GM12865 (cell line): ENCODE data around the gene CLEC2A.
A peak's percentile ranks its signal among the peaks of the same experiment; 100 is the strongest.

Experiments used
- DNase-seq: peaks from one replicate; pipeline ENCODE4 v3.0.0; 2010; ENCODE audit warnings: low read depth
- H3K4me3 ChIP-seq: 2 replicates; pipeline ENCODE4 v1.5.1; 2011; ENCODE audit warnings: mild to moderate bottlenecking, low read depth, low read length, control low read depth
- TF ChIP-seq, protein P1 (sequence below): IDR thresholded peaks from 2 replicates; pipeline ENCODE4 v1.5.1; 2011; ENCODE audit warnings: low read length, control low read depth, low read depth, inconsistent platforms; ENCODE audit not compliant: insufficient read depth; ENCODE audit errors: missing control alignments

Gene CLEC2A

DNA sequence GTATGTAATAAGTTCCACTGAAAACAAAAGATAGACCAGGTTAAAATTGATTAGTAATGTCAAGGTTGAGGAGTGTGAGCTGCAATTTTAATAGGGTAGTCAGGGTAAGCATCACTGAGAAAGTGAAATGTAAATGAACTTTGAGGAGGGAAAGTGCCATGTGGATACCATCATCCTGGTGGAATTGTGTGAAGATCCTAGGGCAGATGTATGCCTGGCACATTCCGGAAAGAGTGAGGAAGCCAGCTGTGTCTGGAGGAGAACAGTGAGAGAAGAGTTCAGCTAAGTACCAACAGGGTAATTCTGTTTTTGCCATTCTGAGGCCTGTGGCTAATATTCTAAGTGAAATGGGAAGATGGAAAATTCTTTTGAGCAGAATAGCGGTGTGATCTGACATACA, 2.9 kb upstream of the CLEC2A start:
- TF ChIP-seq, protein P1, sequence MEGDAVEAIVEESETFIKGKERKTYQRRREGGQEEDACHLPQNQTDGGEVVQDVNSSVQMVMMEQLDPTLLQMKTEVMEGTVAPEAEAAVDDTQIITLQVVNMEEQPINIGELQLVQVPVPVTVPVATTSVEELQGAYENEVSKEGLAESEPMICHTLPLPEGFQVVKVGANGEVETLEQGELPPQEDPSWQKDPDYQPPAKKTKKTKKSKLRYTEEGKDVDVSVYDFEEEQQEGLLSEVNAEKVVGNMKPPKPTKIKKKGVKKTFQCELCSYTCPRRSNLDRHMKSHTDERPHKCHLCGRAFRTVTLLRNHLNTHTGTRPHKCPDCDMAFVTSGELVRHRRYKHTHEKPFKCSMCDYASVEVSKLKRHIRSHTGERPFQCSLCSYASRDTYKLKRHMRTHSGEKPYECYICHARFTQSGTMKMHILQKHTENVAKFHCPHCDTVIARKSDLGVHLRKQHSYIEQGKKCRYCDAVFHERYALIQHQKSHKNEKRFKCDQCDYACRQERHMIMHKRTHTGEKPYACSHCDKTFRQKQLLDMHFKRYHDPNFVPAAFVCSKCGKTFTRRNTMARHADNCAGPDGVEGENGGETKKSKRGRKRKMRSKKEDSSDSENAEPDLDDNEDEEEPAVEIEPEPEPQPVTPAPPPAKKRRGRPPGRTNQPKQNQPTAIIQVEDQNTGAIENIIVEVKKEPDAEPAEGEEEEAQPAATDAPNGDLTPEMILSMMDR = no peak
- no peak for DNase-seq
- no peak overlapping the region for H3K4me3 ChIP-seq

DNA sequence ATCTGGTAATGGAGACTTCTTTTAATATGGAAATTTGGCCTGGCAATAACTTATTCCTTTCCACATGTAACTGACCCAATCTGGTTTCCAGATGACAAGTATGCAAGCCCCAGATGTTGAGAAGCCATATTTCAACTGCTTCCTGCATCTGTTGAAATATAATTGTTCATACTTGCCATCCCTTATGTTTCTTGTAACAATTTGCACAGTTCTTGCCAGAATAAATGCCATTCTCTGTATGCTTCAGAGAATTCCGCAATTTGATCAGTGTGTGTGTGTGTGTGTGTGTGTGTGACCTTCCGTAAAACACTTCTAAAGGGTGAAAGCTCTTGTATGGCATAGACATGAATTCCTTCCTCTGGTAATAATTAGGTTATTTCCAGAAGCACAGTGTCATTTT, 1.8 kb upstream of the CLEC2A start:
- TF ChIP-seq, protein P1 = no peak
- no peak overlapping the region for H3K4me3 ChIP-seq
- no peak for DNase-seq

DNA sequence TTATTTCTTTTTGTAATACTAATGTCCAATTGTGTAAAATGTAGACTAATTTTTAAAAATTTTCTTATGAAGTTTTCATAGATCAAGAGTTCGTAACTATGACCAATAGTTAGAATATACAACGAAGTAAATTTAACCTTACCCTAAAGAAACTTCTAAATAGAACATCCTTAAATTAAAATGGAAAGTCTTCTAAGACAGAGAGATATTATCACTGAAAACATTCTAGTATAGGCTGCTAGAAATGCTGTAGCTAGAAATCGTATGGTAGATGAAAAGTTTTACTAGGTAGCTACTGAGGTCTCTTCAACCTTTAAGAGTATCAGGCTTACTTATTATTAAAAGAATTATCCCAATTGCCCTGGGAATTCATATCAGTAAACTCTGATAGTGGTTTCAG, 925 bp downstream of the CLEC2A start:
- DNase-seq = no peak
- TF ChIP-seq, protein P1 = no peak
- no peak overlapping the region for H3K4me3 ChIP-seq

DNA sequence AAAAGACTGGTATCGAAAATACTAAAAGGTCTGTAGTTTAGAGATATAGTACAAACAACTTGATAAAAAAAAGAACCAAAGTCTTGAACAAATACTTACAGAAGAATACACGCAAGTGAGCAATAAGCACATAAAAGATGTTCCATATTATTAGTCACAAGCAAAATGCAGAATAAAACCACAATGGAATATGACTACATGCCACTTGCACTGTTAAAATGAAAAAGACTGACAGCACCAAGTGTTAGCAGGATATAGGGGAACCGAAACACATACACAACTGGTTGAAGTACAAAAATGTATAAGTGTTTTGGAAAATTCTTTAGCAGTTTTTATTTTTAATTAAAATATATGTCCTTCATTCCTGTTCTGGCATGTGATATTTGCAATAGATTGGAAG, 3.6 kb downstream of the CLEC2A start:
- no peak overlapping the region for H3K4me3 ChIP-seq
- TF ChIP-seq, protein P1 = no peak

DNA sequence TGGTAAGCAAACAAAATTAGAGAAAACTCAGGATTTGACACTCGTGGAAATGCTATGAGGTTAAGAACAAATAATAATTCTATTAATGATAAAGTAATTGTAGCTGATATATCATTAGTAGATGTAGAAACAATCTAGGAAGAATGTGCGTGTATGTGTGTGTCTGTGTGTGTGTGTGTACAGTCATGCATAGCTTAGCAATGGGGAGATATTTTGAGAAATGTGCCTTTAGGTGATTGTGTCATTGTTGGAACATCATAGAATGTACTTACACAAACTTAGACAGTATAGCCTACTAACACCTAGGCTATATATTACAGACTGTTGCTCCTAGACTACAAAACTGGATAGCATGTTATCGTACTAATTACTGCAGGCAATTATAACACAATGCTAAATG, 5.3 kb downstream of the CLEC2A start:
- TF ChIP-seq, protein P1 = no peak
- H3K4me3 ChIP-seq = no peak overlapping the region
- DNase-seq = no peak

More for the DNA sequence above, 3.6 kb downstream of the CLEC2A start:
- no peak for DNase-seq

DNA sequence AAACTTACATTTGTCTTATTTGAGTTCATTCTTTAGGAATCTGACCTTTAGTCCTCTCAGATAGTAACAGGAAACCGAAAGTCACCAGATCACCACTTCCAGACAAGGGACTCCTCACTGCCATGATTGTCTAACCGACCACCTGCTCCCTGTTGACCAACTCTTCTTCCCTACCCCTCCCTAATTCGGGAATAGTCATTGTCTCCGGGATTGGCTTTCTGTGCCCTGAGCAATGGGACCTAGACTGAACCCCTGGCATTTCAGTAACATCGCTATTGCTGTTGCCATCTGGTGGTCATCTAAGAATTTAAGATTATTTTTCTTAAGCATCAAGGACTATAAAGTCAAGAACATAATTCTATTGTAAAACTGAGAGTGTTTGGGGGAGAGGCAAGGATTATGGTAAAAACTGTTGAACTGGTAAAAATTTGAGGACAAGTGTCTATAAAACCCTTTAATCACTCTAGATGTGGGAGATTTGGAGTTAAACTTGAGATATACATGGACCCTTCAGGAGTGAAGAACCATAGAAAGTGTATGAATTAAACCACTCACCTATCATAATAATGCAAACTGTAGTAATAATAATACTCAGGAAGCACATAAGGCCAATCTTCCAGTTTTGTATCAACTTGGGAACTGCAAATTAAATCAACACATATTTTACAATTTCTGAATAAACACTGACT, 6.3 kb downstream of the CLEC2A start:
- no peak overlapping the region for H3K4me3 ChIP-seq
- TF ChIP-seq, protein P1 = peak; percentile 31
- DNase-seq = peak; percentile 42

DNA sequence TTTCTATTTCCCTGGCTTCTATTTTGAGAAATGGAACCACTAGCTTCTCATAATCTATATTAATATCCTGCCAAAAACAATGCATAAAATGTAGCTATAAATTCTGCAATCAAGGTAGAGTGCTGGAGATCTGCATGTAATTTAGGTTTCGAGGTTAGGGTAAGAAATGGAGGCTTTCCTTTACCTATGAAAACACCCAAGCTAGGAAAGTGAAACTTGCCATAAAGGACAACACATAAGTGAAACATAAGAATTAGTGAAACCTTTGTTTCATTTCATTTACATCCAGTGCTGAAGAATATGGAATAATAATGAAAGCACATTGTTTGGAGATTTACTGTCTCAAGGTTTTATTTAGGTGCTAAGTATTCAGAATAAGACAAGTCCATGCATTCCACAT, 9.7 kb downstream of the CLEC2A start:
- peak; percentile 8 for DNase-seq
- TF ChIP-seq, protein P1 = no peak
- no peak overlapping the region for H3K4me3 ChIP-seq
